Endodermal cell (in vitro differentiated cells): ENCODE results near the gene N4BP3. TPM values are rescaled to one million over a fixed set of nuclear protein-coding genes. Genes with fewer than 3 reads are reported as not detected.
"Not testable (repeated sequence)": the region's sequence is repeated elsewhere in the genome, so short reads cannot be mapped to it uniquely, and the experiment has no call there.

Source experiments
- DNase-seq: peaks from one replicate; pipeline ENCODE4 v3.0.0-alpha.2; 2017
- H3K27ac ChIP-seq: 2 replicates; pipeline ENCODE4 v1.5.1; 2013; ENCODE audit warnings: mild to moderate bottlenecking, low read depth, low read length, moderate library complexity
- H3K27me3 ChIP-seq: 2 replicates; pipeline ENCODE4 v1.6.1; 2013; ENCODE audit warnings: mild to moderate bottlenecking, low read length, moderate library complexity; ENCODE audit not compliant: insufficient read depth, control insufficient read depth, poor library complexity, severe bottlenecking
- H3K36me3 ChIP-seq: 2 replicates; pipeline ENCODE4 v1.7.0; 2013; ENCODE audit warnings: mild to moderate bottlenecking, low read length, moderate library complexity; ENCODE audit not compliant: control insufficient read depth, insufficient read depth
- H3K4me1 ChIP-seq: one replicate; pipeline ENCODE4 v1.7.0; 2013; ENCODE audit warnings: low read length; ENCODE audit not compliant: control insufficient read depth, insufficient read depth
- H3K4me3 ChIP-seq: 2 replicates; pipeline ENCODE4 v1.5.1; 2013; ENCODE audit warnings: mild to moderate bottlenecking, low read length, moderate library complexity
- H3K9ac ChIP-seq: 2 replicates; pipeline ENCODE4 v1.6.1; 2013; ENCODE audit warnings: mild to moderate bottlenecking, low read length, moderate library complexity; ENCODE audit not compliant: poor library complexity, severe bottlenecking; ENCODE audit errors: extremely low read depth
- H3K9me3 ChIP-seq: 2 replicates; pipeline ENCODE4 v1.6.1; 2013; ENCODE audit warnings: mild to moderate bottlenecking, low read length, moderate library complexity; ENCODE audit not compliant: control insufficient read depth
- H3K27ac Mint-ChIP-seq: 2 replicates; pipeline ENCODE4 v1.8.0; 2020; ENCODE audit warnings: mixed read lengths
- H3K27me3 Mint-ChIP-seq: 2 replicates; pipeline ENCODE4 v1.8.0; 2021; ENCODE audit warnings: mild to moderate bottlenecking, mixed read lengths; ENCODE audit not compliant: insufficient read depth
- H3K36me3 Mint-ChIP-seq: 2 replicates; pipeline ENCODE4 v1.8.0; 2020; ENCODE audit warnings: low read depth, mixed read lengths
- H3K4me1 Mint-ChIP-seq: 2 replicates; pipeline ENCODE4 v1.8.0; 2020; ENCODE audit warnings: mixed read lengths
- H3K4me3 Mint-ChIP-seq: 2 replicates; pipeline ENCODE4 v1.8.0; 2020; ENCODE audit warnings: mild to moderate bottlenecking, moderate library complexity, mixed read lengths
- H3K9me3 Mint-ChIP-seq: 2 replicates; pipeline ENCODE4 v1.8.0; 2020; ENCODE audit warnings: mild to moderate bottlenecking, mixed read lengths
- CTCF ChIP-seq: fragments of 200-600 bp; sonication (generic); conservative IDR thresholded peaks from 2 replicates; pipeline ENCODE4 v1.5.0; 2021; ENCODE audit warnings: antibody characterized with exemption, mild to moderate bottlenecking
- WGBS, 2 experiments: methylation state at CpG; one replicate each; pipeline versions ENCODE4 v1.1.5 to v1.1.7; 2013; ENCODE audit warnings: missing lambda C conversion rate in 2 of 2, mixed read lengths in 1 of 2; ENCODE audit not compliant: insufficient coverage in 1 of 2, insufficient read length in 1 of 2; 5-methylcytosine and 5-hydroxymethylcytosine counted together
- total RNA-seq, 2 donors: library from RNA; stranded (reverse); fragmentation: NEBNext Ultra II Directional in 1 of 2; extraction: Animal tissue kit (Norgen Biotek cat#: 25700) in 1 of 2; gene quantifications; 2 replicates in 1 of 2; 3 replicates in 1 of 2; pipeline ENCODE4 v1.2.1, GENCODE V29; 2021

N4BP3 gene
- total RNA-seq, 2 donors from 2014 or later = 12.7 to 15.2 TPM

- H3K27me3 Mint-ChIP-seq = no peaks in the 10 kb centered on the region
- peak; percentile 48 for DNase-seq
- no peak for TF ChIP-seq CTCF
- H3K27ac Mint-ChIP-seq = no peak overlapping the region
- H3K4me3 Mint-ChIP-seq = peak overlapping the region; percentile 69
- H3K36me3 ChIP-seq = peaks cover 4% of the 10 kb centered on the region
- H3K9me3 Mint-ChIP-seq = no peaks in the 10 kb centered on the region
- H3K4me3 ChIP-seq = no peak overlapping the region
- H3K9me3 ChIP-seq = no peaks in the 10 kb centered on the region
- H3K9ac ChIP-seq = no peak overlapping the region
- H3K36me3 Mint-ChIP-seq = peaks cover 10% of the 10 kb centered on the region
- H3K27me3 ChIP-seq = no peaks in the 10 kb centered on the region
- WGBS, 2 experiments = 89 to 91% methylated on average over 3 to 9 of the region's 9 CpGs
- H3K4me1 ChIP-seq = peaks cover 7% of the 10 kb centered on the region
- H3K4me1 Mint-ChIP-seq = peaks cover 15% of the 10 kb centered on the region
- no peak overlapping the region for H3K27ac ChIP-seq
These were observed 16.0 kb downstream of the N4BP3 start for GRCh38 chr5:178129296-178129695.

GRCh38 chr5:178130234-178130575 lies 16.9 kb downstream of the N4BP3 start:
- peak overlapping the region; percentile 69 for H3K4me3 Mint-ChIP-seq
- 33 to 60% methylated on average over 1 to 11 of the region's 11 CpGs for WGBS, 2 experiments
- DNase-seq = not testable (repeated sequence)

GRCh38 chr5:178130576-178131445 lies 17.5 kb downstream of the N4BP3 start, which contains the start of gene RMND5B:
RMND5B (plus strand) TSS chr5:178131014; CDS start chr5:178138120, 7,106 bp downstream.
- Mint-ChIP-seq H3K27ac (peak within 1 kb of the TSS; percentile 92), H3K4me3 (peak within 1 kb of the TSS; percentile 69), H3K27me3 (no peaks in the 10 kb centered on the region), H3K9me3 (no peaks in the 10 kb centered on the region), H3K4me1 (peaks cover 15% of the 10 kb centered on the region), H3K36me3 (peaks cover 17% of the 10 kb centered on the region)
- Histone ChIP-seq H3K36me3 (peaks cover 11% of the 10 kb centered on the region), H3K9me3 (no peaks in the 10 kb centered on the region), H3K4me1 (peaks cover 7% of the 10 kb centered on the region), H3K27ac (peak within 1 kb of the TSS; percentile 74), H3K9ac (peak within 1 kb of the TSS; percentile 79), H3K27me3 (no peaks in the 10 kb centered on the region), H3K4me3 (peak within 1 kb of the TSS; percentile 86)
- peak; percentile 92 for DNase-seq
- WGBS, 2 experiments = 0% methylated on average over 31 to 102 of the region's 102 CpGs
- TF ChIP-seq CTCF = no peak

More at GRCh38 chr5:178130234-178130575, 16.9 kb downstream of the N4BP3 start:
- peak overlapping the region; percentile 92 for H3K27ac Mint-ChIP-seq
- not testable (repeated sequence) for H3K27me3 Mint-ChIP-seq, H3K9me3 Mint-ChIP-seq, H3K4me1 ChIP-seq, H3K27me3 ChIP-seq, H3K9me3 ChIP-seq, H3K36me3 ChIP-seq
- H3K9ac ChIP-seq = peak overlapping the region; percentile 79
- peak overlapping the region; percentile 74 for H3K27ac ChIP-seq
- peak overlapping the region; percentile 86 for H3K4me3 ChIP-seq
- H3K4me1 Mint-ChIP-seq = peaks cover 15% of the 10 kb centered on the region
- peaks cover 13% of the 10 kb centered on the region for H3K36me3 Mint-ChIP-seq
